Skeletal muscle cell (primary cell): Measurements from ENCODE around the gene SCPEP1.

Experiments
- DNase-seq: peaks from one replicate; pipeline ENCODE4 v3.0.0-alpha.2; 2010; ENCODE audit warnings: low read depth
- H3K4me3 ChIP-seq: 2 replicates; pipeline ENCODE4 v1.5.1; 2011; ENCODE audit warnings: low read depth, mild to moderate bottlenecking, control low read depth, low read length, moderate library complexity

Gene SCPEP1

GRCh38 chr17:57032343-57032742 lies 54.4 kb downstream of the SCPEP1 start:
- DNase-seq: no peak
- no peak overlapping the region for H3K4me3 ChIP-seq

DNA sequence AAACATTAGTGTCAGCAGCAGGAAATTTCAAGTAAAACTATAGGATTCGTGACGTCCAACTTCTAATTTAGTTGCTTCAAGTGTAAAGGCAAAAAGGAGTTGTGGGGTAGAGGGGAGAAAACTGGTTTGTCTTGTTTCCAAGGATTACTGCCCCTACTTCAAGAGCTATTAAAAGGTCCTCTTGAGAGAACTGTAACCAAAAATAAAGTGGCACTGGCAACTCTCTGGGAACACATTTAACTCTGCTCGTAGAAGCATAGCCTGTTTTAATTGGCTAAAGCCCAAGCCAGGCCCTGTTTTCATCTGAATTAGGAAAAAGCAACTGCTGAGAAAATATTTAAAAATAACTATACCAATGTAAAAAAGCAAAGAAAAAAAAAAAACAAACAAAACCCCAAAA lies 55.4 kb downstream of the SCPEP1 start:
- no peak overlapping the region for H3K4me3 ChIP-seq
- DNase-seq: no peak

DNA sequence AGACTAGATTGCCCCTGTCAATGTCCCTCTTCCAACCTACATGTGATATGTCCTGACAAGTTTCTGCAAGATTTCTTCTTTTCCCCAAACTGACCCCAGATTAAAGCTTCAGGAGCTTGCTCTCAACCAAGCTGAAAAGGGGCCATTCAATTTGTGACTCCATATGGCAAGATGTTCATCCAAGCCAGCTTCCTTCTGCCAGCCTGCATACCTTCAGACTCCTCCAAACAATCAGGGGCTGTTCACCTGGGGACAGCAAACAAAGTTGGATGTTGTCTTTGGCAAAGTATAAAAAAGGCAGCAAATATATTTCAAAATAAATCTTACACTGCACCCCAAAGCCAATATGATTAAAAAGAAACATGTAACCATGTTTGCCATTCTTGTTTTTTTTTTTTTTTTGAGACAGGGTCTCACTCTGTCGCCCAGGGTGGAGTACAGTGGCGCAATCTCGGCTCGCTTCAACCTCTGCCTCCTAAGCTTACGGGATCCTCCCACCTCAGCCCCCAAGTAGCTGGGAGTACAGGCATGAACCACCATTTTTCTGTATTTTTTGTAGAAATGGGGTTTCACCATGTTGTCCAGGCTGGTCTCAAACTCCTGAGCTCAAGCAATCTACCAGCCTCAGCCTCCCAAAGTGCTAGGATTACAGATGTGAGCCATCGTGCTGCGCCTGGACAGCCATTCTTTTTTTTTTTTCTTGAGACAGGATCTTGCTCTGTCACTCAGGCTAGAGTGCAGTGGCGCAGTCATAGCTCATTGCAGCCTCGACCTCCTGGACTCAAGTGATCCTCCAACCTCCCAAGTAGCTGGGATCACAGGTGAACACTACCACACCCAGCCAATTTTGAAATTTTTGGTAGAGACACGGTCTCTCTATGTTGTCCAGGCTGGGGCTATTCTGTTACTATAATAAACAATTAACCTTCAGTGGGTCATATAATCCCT lies 57.1 kb downstream of the SCPEP1 start:
- no peak overlapping the region for H3K4me3 ChIP-seq
- DNase-seq: no peak

DNA sequence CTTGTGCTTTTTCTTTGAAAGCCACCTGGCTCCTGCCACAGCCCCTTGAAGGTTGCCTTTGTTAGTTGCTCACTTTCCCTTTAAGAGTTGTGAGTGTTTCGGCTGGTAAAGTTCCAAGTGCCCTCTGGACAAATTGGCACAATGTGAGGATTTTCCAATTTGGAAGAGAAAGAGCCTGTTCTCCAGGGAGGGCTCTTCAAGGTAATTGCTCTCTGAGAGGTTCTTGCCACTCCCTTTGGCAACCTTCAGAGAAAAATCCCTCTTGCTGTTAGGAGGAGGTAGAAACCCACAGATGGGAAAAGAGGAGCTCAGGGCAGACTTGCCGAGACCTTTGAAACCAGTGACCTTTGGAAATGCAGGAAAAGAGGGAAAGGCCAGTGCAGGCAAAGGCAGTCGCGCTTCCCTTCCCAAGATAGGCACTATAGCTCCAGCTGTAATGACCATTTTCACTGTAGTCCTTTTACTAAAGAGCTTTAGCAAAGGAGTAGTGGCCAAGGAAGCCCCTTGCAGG lies 58.1 kb downstream of the SCPEP1 start:
- DNase-seq: no peak
- H3K4me3 ChIP-seq: no peak overlapping the region

DNA sequence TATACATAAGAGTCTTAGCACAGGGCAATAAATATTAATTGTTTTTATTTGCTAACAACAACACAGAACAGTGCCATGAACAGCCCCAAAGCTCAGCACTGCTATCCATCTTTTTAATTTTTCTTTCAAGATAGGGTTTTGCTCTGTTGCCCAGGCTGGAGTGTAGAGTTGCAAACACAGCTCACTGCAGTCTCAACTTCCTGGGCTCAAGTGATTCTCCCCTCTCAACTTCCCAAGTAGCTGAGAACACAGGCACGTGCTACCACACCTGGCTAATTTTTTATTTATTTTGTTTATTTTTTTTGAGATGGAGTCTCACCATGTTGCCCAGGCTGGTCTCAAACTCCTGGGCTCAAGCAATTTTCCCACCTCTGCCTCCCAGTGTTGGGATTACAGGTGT lies 59.5 kb downstream of the SCPEP1 start:
- DNase-seq: no peak
- H3K4me3 ChIP-seq: no peak overlapping the region

DNA sequence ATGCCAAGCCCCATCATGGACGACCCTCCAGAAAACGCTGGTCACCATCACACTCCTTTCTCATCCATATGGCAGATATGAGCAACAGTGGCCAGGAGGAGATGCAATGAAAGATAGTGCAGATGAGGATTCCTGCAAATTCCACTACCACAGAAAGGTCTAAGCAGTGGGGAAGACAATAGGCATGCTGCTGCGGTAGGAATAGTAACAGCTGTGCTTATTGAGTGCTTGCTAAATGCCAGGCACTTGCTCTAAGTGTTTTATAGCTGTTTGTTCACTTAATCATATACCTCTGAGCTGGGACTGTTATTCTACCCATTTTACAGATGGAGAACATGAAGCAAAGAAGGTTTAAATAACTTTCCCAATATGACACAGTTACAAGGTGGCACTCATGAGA lies 60.6 kb downstream of the SCPEP1 start:
- DNase-seq: no peak

DNA sequence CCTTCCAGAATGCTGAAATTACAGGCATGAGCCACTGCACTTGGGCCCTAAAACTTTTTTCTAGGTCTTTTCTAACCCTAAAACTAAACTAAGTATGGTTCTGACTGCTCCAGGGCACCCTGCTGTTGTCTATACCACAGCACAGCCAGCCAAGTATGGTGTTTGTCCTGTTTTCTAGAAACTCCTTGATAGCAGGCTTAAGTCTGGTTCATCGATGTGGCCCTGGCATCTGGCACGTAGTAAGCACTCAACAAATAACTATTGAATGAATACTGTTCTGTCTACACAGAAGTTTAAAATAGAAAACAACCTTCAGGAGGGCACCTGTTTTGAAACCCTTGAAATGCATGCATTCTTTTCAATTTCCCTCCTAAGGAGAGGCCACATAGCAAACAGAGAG lies 62.6 kb downstream of the SCPEP1 start:
- DNase-seq: no peak

More for the DNA sequence above, 60.6 kb downstream of the SCPEP1 start:
- no peak overlapping the region for H3K4me3 ChIP-seq

DNA sequence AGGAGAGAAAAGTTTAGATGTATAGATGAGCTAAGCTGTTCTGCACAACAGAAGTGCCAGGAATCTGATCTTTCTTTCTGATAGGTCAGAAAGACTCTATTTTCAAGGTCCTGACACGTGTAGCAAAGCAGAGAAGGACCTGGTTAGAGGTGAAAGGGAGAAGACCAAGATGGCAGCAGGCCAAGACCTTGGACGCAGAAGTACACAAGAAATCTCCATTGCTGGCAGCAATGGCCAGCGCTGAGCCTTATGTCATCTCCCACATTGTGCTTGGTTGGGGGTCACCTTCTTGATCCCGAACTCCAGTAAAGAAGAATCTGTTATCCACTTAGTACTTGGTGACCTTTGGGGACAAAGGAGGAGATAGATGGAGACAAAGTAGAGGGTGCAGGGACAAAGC lies 65.3 kb downstream of the SCPEP1 start:
- H3K4me3 ChIP-seq: no peak overlapping the region
- no peak for DNase-seq

More for the DNA sequence above, 62.6 kb downstream of the SCPEP1 start:
- H3K4me3 ChIP-seq: no peak overlapping the region

DNA sequence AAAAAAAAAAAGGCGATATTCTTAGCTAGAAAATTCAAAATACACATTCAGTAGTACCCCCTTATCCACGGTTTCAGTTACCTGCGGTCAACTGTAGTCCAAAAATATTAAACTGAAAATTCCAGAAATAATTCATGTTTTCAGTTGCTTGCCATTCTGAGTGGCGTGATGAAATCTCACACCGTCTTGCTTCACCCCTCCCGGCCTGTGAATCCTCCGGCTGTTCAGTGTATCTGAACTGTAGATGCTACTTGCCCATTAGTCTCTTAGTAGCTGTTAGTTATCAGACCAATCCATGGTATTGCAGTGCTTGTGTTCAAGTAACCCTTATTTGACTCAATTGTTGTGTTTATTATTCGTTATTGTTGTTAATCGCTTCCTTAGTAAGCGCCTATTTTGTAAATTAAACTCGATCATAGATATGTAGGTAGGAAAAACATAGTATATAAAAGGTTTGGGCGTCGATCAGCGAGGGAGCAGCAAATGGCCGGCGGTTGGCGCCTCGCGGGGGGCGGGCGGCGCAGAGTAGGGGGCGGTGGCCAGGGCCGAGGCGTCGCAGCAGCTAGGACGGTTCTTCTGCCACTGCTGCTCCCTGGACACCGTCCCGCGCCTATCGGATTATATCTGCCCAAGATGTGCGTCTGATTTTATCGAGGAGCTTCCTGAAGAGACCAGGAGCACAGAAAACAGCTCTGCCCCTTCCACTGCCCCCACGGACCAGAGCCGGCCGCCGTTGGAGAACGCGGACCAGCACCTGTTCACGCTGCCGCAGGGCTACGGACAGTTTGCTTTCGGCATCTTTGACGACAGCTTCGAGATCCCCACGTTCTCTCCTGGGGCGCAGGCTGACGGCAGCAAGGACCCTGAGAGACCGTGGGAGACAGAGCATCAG lies 67.3 kb downstream of the SCPEP1 start:
- H3K4me3 ChIP-seq: peak overlapping the region; percentile 17
- no peak for DNase-seq

GRCh38 chr17:57045868-57046704 lies 68.2 kb downstream of the SCPEP1 start:
- no peak for DNase-seq
- peak overlapping the region; percentile 17 for H3K4me3 ChIP-seq

DNA sequence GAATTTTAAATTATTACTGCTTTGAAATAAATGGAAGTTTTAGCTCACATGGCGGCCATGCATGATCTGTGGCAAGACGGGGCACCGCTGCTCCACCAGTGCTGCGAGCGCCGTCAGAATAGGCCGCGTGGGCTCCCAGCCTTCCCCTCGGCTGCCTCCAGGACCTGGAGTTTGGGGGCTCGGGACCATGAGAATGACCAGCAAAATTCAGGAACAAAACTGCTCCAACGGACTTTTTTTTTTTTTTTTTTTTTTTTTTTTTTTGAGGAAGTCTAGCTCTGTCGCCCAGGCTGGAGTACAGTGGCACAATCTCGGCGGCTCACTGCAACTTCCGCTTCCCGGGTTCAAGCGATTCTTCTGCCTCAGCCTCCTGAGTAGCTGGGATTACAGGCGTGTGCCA lies 68.8 kb downstream of the SCPEP1 start:
- no peak overlapping the region for H3K4me3 ChIP-seq
- no peak for DNase-seq

DNA sequence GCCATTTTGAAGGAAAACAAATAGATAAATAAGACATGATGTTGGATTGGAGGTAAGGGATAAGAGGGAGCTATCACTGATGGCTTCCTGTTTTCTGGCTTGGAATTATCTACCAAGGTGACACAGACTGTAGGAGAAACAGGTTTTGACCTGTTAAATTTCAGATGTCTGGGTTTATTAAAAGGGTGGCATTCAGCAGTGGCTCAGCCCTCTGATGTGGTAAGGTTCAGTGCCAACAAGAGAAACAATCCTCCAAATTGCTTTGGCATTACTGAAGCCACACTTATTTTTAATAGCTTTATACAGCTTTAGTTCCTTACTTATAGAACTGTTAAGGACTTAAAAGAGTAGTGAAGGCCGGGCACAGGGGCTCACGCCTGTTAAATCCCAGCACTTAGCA lies 70.2 kb downstream of the SCPEP1 start:
- no peak overlapping the region for H3K4me3 ChIP-seq
- DNase-seq: no peak

DNA sequence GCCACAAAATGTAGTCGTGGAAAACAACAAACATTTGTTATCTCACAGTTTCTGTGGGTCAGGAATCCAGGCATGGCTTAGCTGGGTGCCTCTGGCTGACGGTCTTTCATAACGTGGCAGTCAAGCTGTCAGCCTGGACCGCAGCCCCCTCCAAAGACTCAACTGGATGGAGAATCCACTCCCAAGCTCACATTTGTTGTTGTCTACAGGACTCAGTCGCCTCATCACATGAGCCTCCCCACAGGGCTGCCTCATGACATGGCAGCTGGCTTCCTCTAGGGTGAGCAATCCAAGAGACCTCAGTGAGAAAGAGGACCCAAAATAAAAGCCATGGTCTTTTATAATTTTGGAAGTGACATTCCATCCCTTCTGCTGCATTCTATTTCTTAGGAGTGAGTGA lies 72.4 kb downstream of the SCPEP1 start:
- H3K4me3 ChIP-seq: no peak overlapping the region
- DNase-seq: no peak

DNA sequence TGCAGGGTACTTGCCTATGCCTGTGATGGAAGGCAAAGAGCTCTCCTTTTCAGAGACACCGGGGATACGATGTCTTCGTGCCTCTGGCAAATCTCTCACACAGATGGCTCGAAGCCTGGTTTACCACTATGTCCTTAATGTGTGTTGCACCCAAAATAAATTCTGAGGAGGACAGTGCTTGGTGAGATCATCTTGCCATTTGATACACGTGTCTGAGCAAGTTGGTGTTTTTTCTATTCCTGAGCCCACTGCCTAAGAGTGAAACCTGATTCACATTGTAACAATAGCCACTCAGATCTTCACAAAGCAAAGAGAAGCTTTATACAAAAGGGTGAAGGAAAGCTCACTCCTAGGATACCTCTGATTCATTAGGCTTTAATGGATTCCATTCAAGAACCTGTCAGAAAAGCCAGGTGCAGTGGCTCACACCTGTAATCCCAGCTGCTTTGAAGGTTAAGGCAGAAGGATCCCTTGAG lies 74.0 kb downstream of the SCPEP1 start:
- no peak overlapping the region for H3K4me3 ChIP-seq
- DNase-seq: no peak
